Immature natural killer cell (primary cell): ENCODE data around the gene INF2. TPM values are rescaled to one million over a fixed set of nuclear protein-coding genes. Genes with fewer than 3 reads are reported as not detected.

Source experiments
- DNase-seq, 3 donors: peaks; one replicate each; pipeline ENCODE4 v3.0.0; 2022; ENCODE audit warnings: mixed read lengths in 1 of 3
- H3K27ac Mint-ChIP-seq, 6 donors: one replicate each; pipeline ENCODE4 v1.8.0; 2020; ENCODE audit warnings: mixed read lengths in 6 of 6, mild to moderate bottlenecking in 5 of 6, inconsistent platforms in 4 of 6, moderate library complexity in 3 of 6
- H3K27me3 Mint-ChIP-seq, 3 donors: one replicate each; pipeline ENCODE4 v1.8.0; 2020 to 2021; ENCODE audit warnings: low read depth in 3 of 3, mild to moderate bottlenecking in 3 of 3, mixed read lengths in 3 of 3, moderate library complexity in 3 of 3, inconsistent platforms in 1 of 3
- H3K36me3 Mint-ChIP-seq, 3 donors: one replicate each; pipeline ENCODE4 v1.8.0; 2020; ENCODE audit warnings: mixed read lengths in 3 of 3, inconsistent platforms in 2 of 3, mild to moderate bottlenecking in 2 of 3
- H3K4me1 Mint-ChIP-seq, 2 donors: one replicate each; pipeline ENCODE4 v1.8.0; 2020; ENCODE audit warnings: inconsistent platforms in 2 of 2, mild to moderate bottlenecking in 2 of 2, mixed read lengths in 2 of 2, moderate library complexity in 1 of 2
- H3K4me3 Mint-ChIP-seq, 5 donors: one replicate each; pipeline ENCODE4 v1.8.0; 2020; ENCODE audit warnings: mild to moderate bottlenecking in 5 of 5, mixed read lengths in 5 of 5, inconsistent platforms in 3 of 5, moderate library complexity in 3 of 5
- H3K9me3 Mint-ChIP-seq, 6 donors: one replicate each; pipeline ENCODE4 v1.8.0; 2020; ENCODE audit warnings: mild to moderate bottlenecking in 6 of 6, mixed read lengths in 6 of 6, inconsistent platforms in 4 of 6, moderate library complexity in 3 of 6
- polyA plus RNA-seq, 3 donors: library from polyadenylated mRNA; unstranded; fragments of 300-500 nt; fragmentation: Illumina TruSeq; gene quantifications; one replicate each; pipeline ENCODE4 v1.2.3, GENCODE V29; 2021

The INF2 gene
- polyA plus RNA-seq, 3 donors from 2014 or later: 1.5 to 2.5 TPM; not detected in 1

DNA sequence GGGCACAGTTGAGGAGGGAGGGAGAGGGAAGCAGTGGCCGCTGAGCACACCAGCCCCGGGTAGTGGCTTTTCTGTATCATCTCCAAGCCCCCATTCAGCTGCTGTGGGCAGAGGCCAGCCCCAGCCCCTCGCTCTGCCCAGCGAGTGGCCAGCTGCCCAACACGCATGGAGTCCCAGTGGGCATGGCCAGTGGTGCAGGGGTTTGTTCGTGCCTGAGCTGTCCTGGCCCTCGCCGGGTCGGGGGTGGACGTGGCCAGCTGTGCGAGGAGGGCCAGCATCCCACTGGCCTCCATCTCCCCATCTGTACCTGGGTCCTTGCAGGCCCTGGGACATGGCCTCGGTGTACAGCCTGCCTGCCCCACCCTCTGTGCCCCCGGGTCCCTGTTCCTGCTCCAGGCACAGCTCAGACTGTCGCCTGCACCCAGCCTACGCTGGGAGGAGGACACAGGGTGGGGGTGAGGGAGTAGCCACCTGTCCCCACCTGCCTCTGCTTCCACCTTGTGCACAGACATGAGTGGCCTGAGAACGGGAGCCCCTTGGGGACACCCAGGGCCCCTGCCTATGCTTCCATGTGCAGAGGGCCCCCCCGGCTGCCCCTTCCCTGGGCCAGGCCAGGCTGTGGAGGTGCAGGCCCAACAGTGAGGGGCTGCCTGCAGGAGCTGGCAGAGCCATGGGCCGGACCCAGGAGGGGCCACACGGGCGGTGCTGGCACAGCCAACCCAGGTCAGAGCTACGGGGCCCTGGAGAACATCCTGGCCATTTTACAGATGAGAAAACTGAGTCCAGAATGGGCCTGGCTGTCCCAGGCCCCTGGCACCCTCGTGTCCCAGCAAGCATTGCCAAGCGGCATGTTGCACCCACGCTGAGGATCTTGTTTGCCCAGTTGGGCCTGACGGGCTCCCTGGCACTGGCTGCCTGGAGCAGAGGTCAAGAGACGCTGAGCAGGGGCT is 4.3 kb downstream of the INF2 start:
- Mint-ChIP-seq H3K4me3 (peak overlapping the region in 2 of 5 donors; percentile 29 to 65), H3K4me1 (peaks cover 11 to 28% of the 10 kb centered on the region in 2 donors), H3K27ac (peak overlapping the region in 2 of 6 donors; percentile 13 to 22), H3K27me3 (no peaks in the 10 kb centered on the region), H3K36me3 (no peaks in the 10 kb centered on the region), H3K9me3 (no peaks in the 10 kb centered on the region)
- no peak for DNase-seq

DNA sequence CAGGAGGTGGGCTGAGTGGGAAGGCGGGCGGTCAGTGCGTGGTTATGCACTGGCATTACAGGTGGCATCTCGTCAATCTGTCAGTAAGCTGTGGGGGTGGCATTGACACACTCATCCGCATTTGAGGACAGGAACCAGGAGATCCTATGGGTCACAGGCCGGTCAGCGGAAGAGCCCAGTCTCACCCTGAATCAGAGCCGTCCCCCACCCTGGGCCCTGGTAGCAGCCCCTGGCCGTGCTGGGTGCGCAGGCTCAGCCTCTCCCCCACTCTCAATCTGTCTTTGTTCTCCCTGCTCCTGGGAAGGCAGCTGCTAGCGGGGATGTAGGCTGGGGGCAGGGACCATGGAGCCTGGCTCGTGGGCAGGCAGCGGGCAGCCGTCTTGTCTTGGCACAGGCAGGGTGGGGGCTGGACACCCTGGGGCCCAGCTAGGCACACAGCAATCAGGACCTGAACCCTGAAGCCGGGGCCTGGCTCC is 5.1 kb downstream of the INF2 start:
- peaks cover 11 to 28% of the 10 kb centered on the region in 2 donors for H3K4me1 Mint-ChIP-seq
- H3K27me3 Mint-ChIP-seq: no peaks in the 10 kb centered on the region
- H3K27ac Mint-ChIP-seq: peak overlapping the region in 2 of 6 donors; percentile 13 to 22
- H3K4me3 Mint-ChIP-seq: peak overlapping the region in 2 of 5 donors; percentile 39 to 65
- no peaks in the 10 kb centered on the region for H3K9me3 Mint-ChIP-seq
- DNase-seq: no peak
- no peaks in the 10 kb centered on the region for H3K36me3 Mint-ChIP-seq

DNA sequence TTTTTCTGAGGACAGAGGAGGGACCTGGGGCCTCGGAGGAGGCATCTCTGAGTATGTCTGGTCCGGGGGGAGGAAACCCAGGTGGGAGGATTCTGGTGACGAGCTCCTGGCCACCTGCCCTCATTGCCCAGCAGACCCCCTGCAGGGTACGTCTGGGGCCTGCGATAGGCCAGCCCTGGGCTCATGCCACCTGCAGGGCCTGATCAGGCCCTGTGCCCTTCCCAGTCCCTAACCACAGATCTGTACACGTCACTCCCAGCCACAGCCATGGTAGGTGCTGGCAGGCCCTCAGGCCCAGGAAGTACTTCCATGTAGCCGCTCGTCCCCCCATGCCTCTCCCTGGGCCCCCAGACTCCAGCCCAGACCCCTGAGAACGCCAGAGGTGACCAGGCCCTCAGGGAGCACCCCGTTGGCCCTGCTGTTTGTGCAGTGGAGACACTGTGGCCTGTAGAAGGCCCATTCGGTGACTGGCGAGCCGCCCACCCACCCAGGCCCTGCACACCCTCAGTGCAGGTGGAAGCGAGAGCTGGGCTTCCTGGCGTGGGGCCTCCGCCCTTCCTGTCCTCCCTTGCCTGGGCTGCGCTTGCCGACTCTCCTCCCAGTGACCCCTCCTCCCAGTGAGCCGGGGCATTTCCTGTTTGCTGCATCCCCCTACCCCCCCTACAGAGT is 5.7 kb downstream of the INF2 start:
- Mint-ChIP-seq H3K36me3 (no peaks in the 10 kb centered on the region), H3K4me1 (peaks cover 11 to 27% of the 10 kb centered on the region in 2 donors), H3K27ac (peak overlapping the region in 4 of 6 donors; percentile 23 to 87 (median 71)), H3K4me3 (peak overlapping the region; percentile 20 to 65 (median 38)), H3K9me3 (no peaks in the 10 kb centered on the region), H3K27me3 (no peaks in the 10 kb centered on the region)
- DNase-seq: peak; percentile 27 to 54 (median 39)

DNA sequence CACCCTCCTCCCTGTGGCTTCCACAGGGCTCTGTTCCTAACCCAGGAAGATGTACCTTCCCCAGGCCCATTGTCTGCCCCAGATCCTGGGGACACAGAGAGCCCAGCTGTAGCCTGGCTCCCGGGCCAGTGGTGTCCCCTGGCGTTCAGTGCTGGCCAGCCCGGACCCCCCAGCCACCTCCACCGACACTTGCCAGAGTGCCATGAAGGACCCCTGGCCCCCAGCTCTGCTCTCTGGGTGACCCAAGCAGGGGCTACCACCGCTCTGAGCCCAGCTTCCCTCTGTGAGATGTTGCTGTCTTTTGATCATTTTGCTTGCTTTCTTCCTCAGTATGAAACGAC is 6.2 kb downstream of the INF2 start:
- H3K27me3 Mint-ChIP-seq: no peaks in the 10 kb centered on the region
- H3K36me3 Mint-ChIP-seq: no peaks in the 10 kb centered on the region
- peak overlapping the region in 4 of 5 donors; percentile 38 to 65 (median 49) for H3K4me3 Mint-ChIP-seq
- peaks cover 11 to 25% of the 10 kb centered on the region in 2 donors for H3K4me1 Mint-ChIP-seq
- no peaks in the 10 kb centered on the region for H3K9me3 Mint-ChIP-seq
- peak overlapping the region; percentile 23 to 87 (median 74) for H3K27ac Mint-ChIP-seq
- no peak for DNase-seq

DNA sequence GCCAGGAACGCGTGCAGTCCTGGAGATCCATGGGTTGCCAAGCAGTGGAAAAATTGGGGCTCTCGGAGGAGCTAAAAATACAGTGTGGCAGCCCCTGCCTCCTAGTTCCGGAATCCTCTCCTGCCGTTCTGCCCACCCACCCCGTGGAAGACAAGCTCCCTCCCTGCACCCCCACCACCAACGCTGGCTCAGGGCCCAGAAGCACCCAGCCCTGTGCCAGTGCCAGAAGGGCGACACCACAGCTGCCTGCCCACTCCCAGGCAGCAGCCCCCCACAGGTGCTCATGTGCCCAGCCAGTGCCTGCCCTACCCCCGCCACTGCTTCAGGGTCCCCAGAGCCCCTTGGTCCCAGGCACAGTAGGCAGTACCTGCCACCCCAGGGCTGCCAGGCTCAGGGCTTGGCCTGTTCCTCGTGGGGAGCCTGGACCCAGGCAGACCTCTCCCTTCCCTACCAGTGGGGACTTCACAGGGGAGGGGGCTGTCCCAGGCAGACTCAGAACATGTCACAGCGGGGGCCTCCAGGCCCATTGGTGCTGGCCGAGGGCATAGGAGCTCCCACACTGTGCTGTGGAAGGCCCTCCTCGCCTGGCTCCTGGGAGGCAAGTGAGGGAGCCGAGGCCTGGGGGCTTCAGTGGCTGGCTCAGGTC is 7.4 kb downstream of the INF2 start:
- no peak overlapping the region for H3K27ac Mint-ChIP-seq
- DNase-seq: no peak
- peaks cover 11 to 21% of the 10 kb centered on the region in 2 donors for H3K4me1 Mint-ChIP-seq
- no peak overlapping the region for H3K4me3 Mint-ChIP-seq
- H3K27me3 Mint-ChIP-seq: no peaks in the 10 kb centered on the region
- no peaks in the 10 kb centered on the region for H3K36me3 Mint-ChIP-seq
- no peaks in the 10 kb centered on the region for H3K9me3 Mint-ChIP-seq

DNA sequence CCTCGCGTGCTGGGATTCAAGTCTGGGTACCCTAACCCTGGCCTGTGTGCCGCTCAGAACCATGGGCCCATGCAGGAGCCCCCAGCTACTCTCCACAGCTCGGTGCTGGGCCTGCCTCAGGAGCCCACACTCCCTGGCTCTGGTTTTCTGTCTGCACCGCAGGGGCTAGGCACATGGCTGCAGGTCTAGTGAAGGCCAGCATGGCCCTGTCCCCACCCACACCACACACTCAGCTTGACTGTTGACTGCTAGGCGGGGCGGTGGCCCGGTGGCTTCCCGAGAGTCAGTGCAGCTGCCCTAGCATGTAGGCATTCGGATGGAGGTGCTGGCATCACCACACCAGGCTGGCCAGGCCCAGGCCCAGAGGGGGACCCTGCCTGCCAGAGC is 7.9 kb downstream of the INF2 start:
- Mint-ChIP-seq H3K9me3 (no peaks in the 10 kb centered on the region), H3K36me3 (no peaks in the 10 kb centered on the region), H3K27me3 (peaks cover 0 to 2% (median 0%) of the 10 kb centered on the region in 3 donors), H3K4me1 (peaks cover 11 to 21% of the 10 kb centered on the region in 2 donors), H3K27ac (no peak overlapping the region), H3K4me3 (no peak overlapping the region)
- no peak for DNase-seq

DNA sequence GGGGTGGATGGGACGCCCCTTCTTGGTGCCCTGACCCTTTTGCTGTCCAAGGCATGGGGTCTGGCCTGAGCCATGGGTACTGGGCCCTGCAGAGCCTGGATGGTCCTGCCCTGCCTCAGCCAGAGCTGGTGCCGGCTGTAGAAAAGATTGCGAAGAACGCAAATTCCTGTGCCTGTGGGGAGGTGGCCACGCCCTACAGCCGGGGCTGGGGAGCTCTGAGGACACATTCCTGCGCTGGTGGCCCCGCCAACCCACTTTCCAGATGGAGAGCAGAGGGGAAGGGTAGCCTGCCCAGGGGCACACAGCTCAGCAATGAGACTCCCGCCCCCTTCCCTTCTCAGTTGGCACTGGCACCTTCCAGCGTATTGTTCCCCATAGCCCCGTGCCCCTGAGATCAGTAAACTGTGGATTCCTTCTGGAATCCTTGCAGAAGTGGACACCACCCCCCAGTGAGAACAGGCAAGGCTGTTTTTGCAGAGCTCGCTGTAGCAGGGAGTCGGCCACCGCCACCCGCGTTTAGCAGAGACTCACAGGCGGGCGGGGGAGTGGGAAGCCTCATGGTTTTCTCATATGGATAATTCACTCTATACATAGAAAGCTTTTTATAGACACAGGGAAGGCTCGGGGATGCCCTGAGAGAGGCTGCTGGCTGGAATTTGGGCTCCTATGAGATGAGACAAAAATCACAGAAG is 8.6 kb downstream of the INF2 start:
- DNase-seq: no peak
- H3K27me3 Mint-ChIP-seq: peaks cover 0 to 2% (median 0%) of the 10 kb centered on the region in 3 donors
- no peaks in the 10 kb centered on the region for H3K36me3 Mint-ChIP-seq
- H3K27ac Mint-ChIP-seq: no peak overlapping the region
- H3K4me3 Mint-ChIP-seq: no peak overlapping the region
- H3K4me1 Mint-ChIP-seq: peaks cover 11 to 21% of the 10 kb centered on the region in 2 donors
- no peaks in the 10 kb centered on the region for H3K9me3 Mint-ChIP-seq

DNA sequence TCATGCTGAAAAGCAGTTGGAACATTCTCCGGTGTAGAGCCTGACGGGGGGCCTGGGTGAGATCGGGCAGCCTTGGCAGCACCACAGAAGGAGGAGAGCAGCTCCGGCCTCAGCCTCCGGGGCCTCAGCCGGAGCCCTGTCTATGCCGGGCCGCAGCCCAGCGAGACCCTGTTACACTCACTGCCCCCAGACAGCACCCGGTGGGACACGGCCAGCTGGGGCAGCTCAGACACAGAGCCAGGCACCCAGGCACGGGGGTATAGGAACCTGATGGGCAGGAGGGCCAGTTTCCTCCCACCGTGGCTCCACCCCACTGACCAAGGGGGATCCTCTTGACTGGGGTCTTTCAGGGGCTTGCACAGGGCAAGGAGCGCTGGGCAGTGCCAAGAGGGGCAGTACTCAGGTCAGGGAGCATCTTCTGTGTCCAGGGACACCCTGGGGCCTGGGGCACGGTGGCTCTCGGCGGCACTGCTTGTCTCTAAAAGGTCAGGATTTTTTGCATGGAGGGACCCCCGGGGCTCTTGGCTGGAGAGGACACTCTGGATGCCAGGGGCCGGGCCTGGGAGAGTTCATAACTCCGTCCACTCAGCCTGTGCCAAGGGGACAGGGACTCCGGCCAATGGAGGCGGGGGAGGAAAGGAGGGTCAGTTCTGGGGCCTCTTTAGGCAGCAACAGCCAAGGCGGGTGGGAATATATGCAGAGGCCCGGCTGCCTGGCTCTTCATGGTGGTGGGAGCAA is 9.4 kb downstream of the INF2 start:
- no peak overlapping the region for H3K27ac Mint-ChIP-seq
- no peak overlapping the region for H3K4me3 Mint-ChIP-seq

DNA sequence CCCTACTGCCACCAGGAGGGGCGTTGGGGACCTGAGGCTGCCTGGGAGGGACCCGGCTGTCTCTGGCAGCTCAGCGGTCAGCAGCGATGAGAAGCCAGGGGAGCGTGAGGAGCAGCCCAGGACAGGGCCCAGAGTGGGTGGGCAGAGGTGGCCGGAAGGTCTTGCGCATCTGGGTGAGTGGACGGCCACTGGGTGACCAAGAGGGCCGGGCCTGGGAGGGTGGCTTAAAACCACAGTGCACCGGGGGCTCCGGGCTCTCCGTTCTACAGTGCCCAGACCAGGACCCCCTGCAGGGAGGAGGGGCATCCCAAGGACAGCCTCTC is 10.0 kb downstream of the INF2 start:
- Mint-ChIP-seq H3K27ac (no peak overlapping the region), H3K4me1 (peaks cover 11 to 17% of the 10 kb centered on the region in 2 donors), H3K36me3 (no peaks in the 10 kb centered on the region), H3K4me3 (no peak overlapping the region), H3K9me3 (no peaks in the 10 kb centered on the region), H3K27me3 (peaks cover 0 to 2% (median 0%) of the 10 kb centered on the region in 3 donors)
- DNase-seq: no peak

More for the DNA sequence above, 9.4 kb downstream of the INF2 start:
- Mint-ChIP-seq H3K9me3 (no peaks in the 10 kb centered on the region), H3K27me3 (peaks cover 0 to 2% (median 0%) of the 10 kb centered on the region in 3 donors), H3K4me1 (peaks cover 11 to 21% of the 10 kb centered on the region in 2 donors), H3K36me3 (no peaks in the 10 kb centered on the region)
- DNase-seq: no peak

DNA sequence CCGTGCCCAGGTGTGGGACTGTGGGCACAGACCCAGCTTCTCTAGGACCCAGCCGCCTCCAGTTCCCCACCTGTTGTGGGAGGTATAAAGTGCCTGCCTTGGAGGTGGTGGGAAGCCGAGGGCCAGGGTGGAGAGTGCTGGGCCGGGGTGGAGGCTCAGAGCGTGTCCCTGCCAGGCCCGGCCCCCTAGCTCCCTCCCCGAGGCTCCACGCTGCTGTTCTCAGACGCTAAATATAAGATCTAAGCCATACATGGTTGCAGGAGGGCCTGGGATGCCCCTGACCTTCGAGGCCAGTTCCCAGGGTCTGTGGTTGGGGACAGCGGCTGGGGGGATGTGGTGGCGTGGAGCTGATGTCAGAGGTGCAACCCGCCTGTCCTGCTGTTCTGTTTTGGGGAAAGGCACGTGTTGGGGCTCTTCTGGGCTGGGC is 10.8 kb downstream of the INF2 start:
- Mint-ChIP-seq H3K36me3 (no peaks in the 10 kb centered on the region), H3K27ac (no peak overlapping the region), H3K4me3 (no peak overlapping the region), H3K27me3 (peaks cover 0 to 2% (median 0%) of the 10 kb centered on the region in 3 donors), H3K4me1 (peaks cover 9 to 10% of the 10 kb centered on the region in 2 donors), H3K9me3 (no peaks in the 10 kb centered on the region)
- DNase-seq: no peak

DNA sequence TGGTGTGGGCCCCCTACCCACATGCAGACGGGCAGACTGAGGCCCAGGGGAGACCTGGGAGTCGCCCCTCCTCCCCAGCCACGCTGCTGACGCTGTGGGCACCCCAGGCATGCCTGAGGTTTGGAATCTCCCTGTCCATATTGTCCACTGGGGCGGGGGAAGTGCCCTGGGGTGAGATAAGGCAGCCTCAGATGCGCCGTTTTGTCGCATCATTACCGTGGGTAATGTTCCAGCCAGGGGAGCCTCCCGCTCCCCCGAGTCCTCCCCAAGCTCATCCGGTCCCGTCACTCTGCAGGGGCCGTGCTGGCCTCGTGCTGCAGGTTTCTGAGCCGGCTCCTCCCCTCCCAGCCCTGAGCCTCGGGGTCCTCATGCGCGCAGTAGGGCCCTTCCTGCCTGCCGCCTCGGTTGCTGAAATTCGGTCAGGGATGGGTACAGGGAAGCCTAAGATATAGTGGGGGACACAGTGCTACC is 11.4 kb downstream of the INF2 start:
- no peaks in the 10 kb centered on the region for H3K36me3 Mint-ChIP-seq
- no peak overlapping the region for H3K4me3 Mint-ChIP-seq
- H3K9me3 Mint-ChIP-seq: no peaks in the 10 kb centered on the region
- H3K27ac Mint-ChIP-seq: no peak overlapping the region
- peaks cover 3 to 5% of the 10 kb centered on the region in 2 donors for H3K4me1 Mint-ChIP-seq
- DNase-seq: no peak
- H3K27me3 Mint-ChIP-seq: peaks cover 0 to 2% (median 0%) of the 10 kb centered on the region in 3 donors

DNA sequence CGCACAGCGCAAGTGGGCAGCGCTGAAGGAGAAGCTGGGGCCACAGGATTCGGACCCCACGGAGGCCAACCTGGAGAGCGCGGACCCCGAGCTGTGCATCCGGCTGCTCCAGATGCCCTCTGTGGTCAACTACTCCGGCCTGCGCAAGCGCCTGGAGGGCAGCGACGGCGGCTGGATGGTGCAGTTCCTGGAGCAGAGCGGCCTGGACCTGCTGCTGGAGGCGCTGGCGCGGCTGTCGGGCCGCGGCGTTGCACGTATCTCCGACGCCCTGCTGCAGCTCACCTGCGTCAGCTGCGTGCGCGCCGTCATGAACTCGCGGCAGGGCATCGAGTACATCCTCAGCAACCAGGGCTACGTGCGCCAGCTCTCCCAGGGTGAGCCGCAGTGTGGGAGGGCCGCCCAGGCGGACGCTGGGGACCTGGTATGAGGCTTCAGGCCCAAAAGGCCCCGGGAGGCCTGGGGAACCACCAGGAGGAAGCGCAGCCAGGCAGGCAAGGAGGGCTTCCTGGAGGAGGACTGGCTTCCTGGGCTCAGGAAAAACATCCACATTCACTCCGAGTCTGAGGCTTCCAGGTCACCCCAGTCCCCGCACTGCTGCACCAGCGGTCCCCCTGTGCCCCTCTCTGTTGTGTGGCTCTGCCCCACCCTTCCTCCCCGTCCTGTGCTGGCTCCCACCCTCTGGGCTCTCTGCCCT is 12.1 kb downstream of the INF2 start:
- Mint-ChIP-seq H3K4me3 (no peak overlapping the region), H3K4me1 (no peaks in the 10 kb centered on the region), H3K9me3 (no peaks in the 10 kb centered on the region), H3K27ac (no peak overlapping the region), H3K36me3 (no peaks in the 10 kb centered on the region), H3K27me3 (peaks cover 0 to 2% (median 0%) of the 10 kb centered on the region in 3 donors)
- no peak for DNase-seq
